Right lobe of liver (tissue), 6 donors: Measurements from ENCODE around the gene PARD6G. TPM values are rescaled to one million over a fixed set of nuclear protein-coding genes. Genes with fewer than 3 reads are reported as not detected.

Experiments used
- ATAC-seq, 4 donors: fragments of 200-7000 bp; cut with Tn5 transposase; one replicate each; pipeline ENCODE4 v1.9.1; 2020; ENCODE audit warnings: mild to moderate bottlenecking in 4 of 4, moderate library complexity in 4 of 4
- DNase-seq, 3 donors: peaks; one replicate each; pipeline ENCODE4 v3.0.0-alpha.2; 2020
- H3K27ac ChIP-seq, 3 donors: fragments of 200-600 bp; one replicate each; pipeline ENCODE4 v1.8.0; 2022
- H3K27me3 ChIP-seq, 2 donors: fragments of 200-600 bp; one replicate each; pipeline ENCODE4 v1.8.0; 2022
- H3K36me3 ChIP-seq, 4 donors: fragments of 200-600 bp; sonication (generic) in 1 of 4; one replicate each; pipeline versions ENCODE4 v1.5.1 to v1.8.0; 2017 to 2022; ENCODE audit warnings: control low read depth in 1 of 4
- H3K4me1 ChIP-seq, 4 donors: fragments of 200-600 bp; sonication (generic) in 1 of 4; one replicate each; pipeline versions ENCODE4 v1.5.1 to v1.8.0; 2017 to 2022; ENCODE audit warnings: control low read depth in 1 of 4
- H3K4me3 ChIP-seq, 3 donors: fragments of 200-600 bp; one replicate each; pipeline ENCODE4 v1.8.0; 2022
- H3K9me3 ChIP-seq, 4 donors: fragments of 200-600 bp; sonication (generic) in 1 of 4; one replicate each; pipeline versions ENCODE4 v1.5.1 to v1.8.0; 2017 to 2022; ENCODE audit warnings: control low read depth in 1 of 4
- POLR2A ChIP-seq: fragments of 450-650 bp; IDR thresholded peaks from one replicate; pipeline ENCODE4 v1.6.1; 2017; ENCODE audit warnings: antibody characterized with exemption, mild to moderate bottlenecking
- WGBS: methylation state at CpG from one replicate; pipeline ENCODE4 v1.1.6; 2018; ENCODE audit warnings: low coverage, low lambda C conversion rate; ENCODE audit not compliant: insufficient coverage; ENCODE audit errors: missing lambda C conversion rate; 5-methylcytosine and 5-hydroxymethylcytosine counted together
- intact Hi-C, 2 donors: fragments of 100-400 bp; cut with DNase I; formaldehyde crosslinking; loops; one replicate each; pipeline versions ENCODE4 v1.11.2 to v1.14.1; 2022
- total RNA-seq, 6 experiments: library from RNA; depleted of rRNA in 2 of 6; stranded (reverse); fragments of >200 nt in 2 of 6; fragmentation: NEBNext Ultra II Directional in 3 of 6; extraction: Animal tissue kit (Norgen Biotek cat#: 25700) in 3 of 6; gene quantifications; one replicate each; pipeline versions ENCODE4 v1.1.0 to v1.2.4, GENCODE V29; 2016 to 2023
- TF ChIP-seq, protein P1 (sequence below), 4 donors: fragments of 200-600 bp in 3 of 4; fragments of 450-650 bp in 1 of 4; IDR thresholded peaks; one replicate each; pipeline versions ENCODE4 v1.5.1 to v1.8.0; 2016 to 2022; ENCODE audit warnings: antibody characterized with exemption in 4 of 4, mild to moderate bottlenecking in 2 of 4
- donor health status: DM: no; HTN: yes; CAD: no.
- donor health status: DM: no; HTN: no; CAD: no.
- donor health status: DM: no; HTN: no; CAD: no.
- donor health status: DM: no; HTN: yes; CAD: no.
- donor health status: DM: no; HTN: yes; CAD: no.

PARD6G gene
- total RNA-seq, 6 experiments from 2014 or later, result 1.1 to 5.5 (median 2.1) TPM

DNA sequence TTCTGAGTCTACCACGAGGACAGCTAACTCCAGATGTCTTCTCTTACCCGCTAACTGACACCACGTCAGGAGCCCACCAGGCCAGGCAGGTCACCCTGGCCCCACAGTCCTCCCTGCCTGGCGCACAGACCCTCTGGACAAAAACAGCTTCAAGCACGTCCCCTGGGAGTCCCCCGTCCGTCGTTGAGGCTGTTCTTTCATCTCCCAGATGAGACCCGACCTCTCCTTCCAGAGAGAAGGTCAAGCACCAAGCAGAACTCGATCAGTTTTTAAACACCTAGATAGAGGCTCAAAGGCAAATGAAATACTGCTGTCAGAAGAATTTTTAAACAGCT is 57.8 kb downstream of the PARD6G start:
- no peak for DNase-seq
- Histone ChIP-seq H3K4me1 (no peaks in the 10 kb centered on the region), H3K27me3 (no peaks in the 10 kb centered on the region), H3K36me3 (no peaks in the 10 kb centered on the region), H3K9me3 (no peaks in the 10 kb centered on the region), H3K27ac (no peak overlapping the region), H3K4me3 (no peak overlapping the region)
- intact Hi-C loops, result no loop called here
- WGBS, result 63% methylated on average over 2 of the region's 10 CpGs
- TF ChIP-seq POLR2A, result no peak
- TF ChIP-seq, protein P1, sequence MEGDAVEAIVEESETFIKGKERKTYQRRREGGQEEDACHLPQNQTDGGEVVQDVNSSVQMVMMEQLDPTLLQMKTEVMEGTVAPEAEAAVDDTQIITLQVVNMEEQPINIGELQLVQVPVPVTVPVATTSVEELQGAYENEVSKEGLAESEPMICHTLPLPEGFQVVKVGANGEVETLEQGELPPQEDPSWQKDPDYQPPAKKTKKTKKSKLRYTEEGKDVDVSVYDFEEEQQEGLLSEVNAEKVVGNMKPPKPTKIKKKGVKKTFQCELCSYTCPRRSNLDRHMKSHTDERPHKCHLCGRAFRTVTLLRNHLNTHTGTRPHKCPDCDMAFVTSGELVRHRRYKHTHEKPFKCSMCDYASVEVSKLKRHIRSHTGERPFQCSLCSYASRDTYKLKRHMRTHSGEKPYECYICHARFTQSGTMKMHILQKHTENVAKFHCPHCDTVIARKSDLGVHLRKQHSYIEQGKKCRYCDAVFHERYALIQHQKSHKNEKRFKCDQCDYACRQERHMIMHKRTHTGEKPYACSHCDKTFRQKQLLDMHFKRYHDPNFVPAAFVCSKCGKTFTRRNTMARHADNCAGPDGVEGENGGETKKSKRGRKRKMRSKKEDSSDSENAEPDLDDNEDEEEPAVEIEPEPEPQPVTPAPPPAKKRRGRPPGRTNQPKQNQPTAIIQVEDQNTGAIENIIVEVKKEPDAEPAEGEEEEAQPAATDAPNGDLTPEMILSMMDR (IDR thresholded peaks at IDR 0.05), result no peak
- no peak for ATAC-seq

- Histone ChIP-seq H3K36me3 (no peaks in the 10 kb centered on the region), H3K9me3 (no peaks in the 10 kb centered on the region), H3K27ac (no peak overlapping the region), H3K4me3 (no peak overlapping the region), H3K4me1 (no peaks in the 10 kb centered on the region), H3K27me3 (no peaks in the 10 kb centered on the region)
- intact Hi-C loops, result no loop called here
- no peak for DNase-seq
- WGBS, result 86% methylated on average over 11 of the region's 20 CpGs
- ATAC-seq, result no peak
- no peak for TF ChIP-seq POLR2A
- TF ChIP-seq, protein P1 (IDR thresholded peaks at IDR 0.05), result no peak
Measured at GRCh38 chr18:80188643-80189530, 58.4 kb downstream of the PARD6G start.

- intact Hi-C loops, result no loop called here
Measured at GRCh38 chr18:80187956-80188642, 59.2 kb downstream of the PARD6G start.

DNA sequence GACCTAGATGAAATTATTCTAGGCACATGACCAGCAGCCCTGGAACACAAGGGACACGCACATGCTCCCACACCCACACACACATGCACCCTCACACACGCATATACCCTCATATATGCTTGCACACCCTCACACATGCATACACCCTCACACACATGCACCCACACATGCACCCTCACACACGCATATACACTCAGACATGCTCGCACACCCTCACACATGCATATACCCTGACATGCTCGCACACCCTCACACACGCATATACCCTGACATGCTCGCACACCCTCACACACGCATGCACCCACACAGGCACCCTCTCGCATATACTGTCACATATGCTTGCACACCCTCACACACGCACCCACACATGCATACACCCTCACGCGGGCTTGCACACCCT is 61.8 kb downstream of the PARD6G start:
- DNase-seq, result no peak
- H3K9me3 ChIP-seq, result no peaks in the 10 kb centered on the region
- no peaks in the 10 kb centered on the region for H3K4me1 ChIP-seq
- intact Hi-C loops, result no loop called here
- H3K36me3 ChIP-seq, result no peaks in the 10 kb centered on the region
- TF ChIP-seq, protein P1 (IDR thresholded peaks at IDR 0.05), result no peak
- no peak for TF ChIP-seq POLR2A
- H3K27me3 ChIP-seq, result no peaks in the 10 kb centered on the region
- no peak overlapping the region for H3K4me3 ChIP-seq
- no peak for ATAC-seq
- H3K27ac ChIP-seq, result no peak overlapping the region
- 94% methylated on average over 12 of the region's 12 CpGs for WGBS

More at GRCh38 chr18:80187956-80188642, 59.2 kb downstream of the PARD6G start:
- Histone ChIP-seq H3K9me3 (no peaks in the 10 kb centered on the region), H3K27ac (no peak overlapping the region), H3K36me3 (no peaks in the 10 kb centered on the region), H3K4me1 (no peaks in the 10 kb centered on the region), H3K27me3 (no peaks in the 10 kb centered on the region), H3K4me3 (no peak overlapping the region)
- ATAC-seq, result no peak
- WGBS, result 94% methylated on average over 7 of the region's 19 CpGs
- TF ChIP-seq, protein P1 (IDR thresholded peaks at IDR 0.05), result no peak
- TF ChIP-seq POLR2A, result no peak
- DNase-seq, result no peak
